Sigmoid colon (tissue), 4 donors: ENCODE data around the gene PDE4D.

Experiments used
- CTCF ChIP-seq, 4 experiments: fragments of 450-650 bp in 3 of 4; fragments of 200-600 bp in 1 of 4; IDR thresholded peaks; one replicate each; pipeline ENCODE4 v1.5.1; 2016 to 2019; ENCODE audit warnings: antibody characterized with exemption in 4 of 4, mild to moderate bottlenecking in 3 of 4, moderate library complexity in 2 of 4
- EP300 ChIP-seq, 4 donors: sonication (generic); formaldehyde crosslinking; IDR thresholded peaks; one replicate each; pipeline ENCODE4 v1.6.1; 2017; ENCODE audit warnings: antibody characterized with exemption in 4 of 4
- POLR2A ChIP-seq, 2 donors: fragments of 450-650 bp; IDR thresholded peaks; one replicate each; pipeline ENCODE4 v1.6.1; 2016; ENCODE audit warnings: antibody characterized with exemption in 2 of 2, mild to moderate bottlenecking in 2 of 2, moderate library complexity in 2 of 2
- POLR2AphosphoS5 ChIP-seq, 4 donors: sonication (generic); formaldehyde crosslinking; IDR thresholded peaks; one replicate each; pipeline ENCODE4 v1.6.1; 2017; ENCODE audit warnings: antibody characterized with exemption in 4 of 4

DNA sequence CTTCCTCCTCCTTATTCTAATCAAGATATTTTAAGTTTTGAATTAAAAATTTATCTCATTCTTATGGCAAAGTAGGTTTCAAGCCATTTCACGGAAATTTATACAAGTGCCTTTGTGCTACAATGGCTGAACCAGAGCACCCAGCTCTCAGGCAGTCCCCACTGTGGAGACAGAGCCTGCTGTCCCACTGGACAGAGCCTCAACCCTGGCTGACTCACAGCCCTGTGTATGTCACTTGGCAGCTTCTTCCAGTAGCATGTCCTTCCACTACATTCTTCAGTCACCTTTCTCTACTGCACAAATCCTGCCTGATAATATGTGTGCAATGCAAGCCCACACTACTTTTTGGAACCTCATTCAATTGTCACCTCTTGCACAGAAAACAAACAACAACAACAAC, 253.1 kb downstream of the PDE4D start:
- no peak for TF ChIP-seq CTCF (IDR thresholded peaks at IDR 0.05)
- no peak for TF ChIP-seq POLR2A (IDR thresholded peaks at IDR 0.05)
- TF ChIP-seq EP300 (IDR thresholded peaks at IDR 0.05) = no peak
- TF ChIP-seq POLR2AphosphoS5 (IDR thresholded peaks at IDR 0.05) = no peak
